HepG2 (cell line): ENCODE data around the gene DOCK11. TPM values are rescaled to one million over a fixed set of nuclear protein-coding genes. Genes with fewer than 3 reads are reported as not detected.

Source experiments
- ARNTL ChIP-seq: sonication (generic); formaldehyde crosslinking; IDR thresholded peaks from 2 replicates; pipeline ENCODE4 v1.4.0; 2020; ENCODE audit warnings: mild to moderate bottlenecking, missing genetic modification reagents
- ASH2L ChIP-seq: fragments of 300-600, 200-600 bp; sonication (generic); IDR thresholded peaks from 2 replicates; pipeline ENCODE4 v1.7.0; 2017; ENCODE audit warnings: low read depth, mild to moderate bottlenecking, moderate library complexity, mixed read lengths, low read length; ENCODE audit not compliant: insufficient read length
- KDM5B ChIP-seq: sonication (generic); formaldehyde crosslinking; IDR thresholded peaks from 2 replicates; pipeline ENCODE4 v1.4.0; 2020; ENCODE audit warnings: missing genetic modification reagents, mild to moderate bottlenecking, borderline replicate concordance
- NR2C2 ChIP-seq: sonication (generic); formaldehyde crosslinking; IDR thresholded peaks from 2 replicates; pipeline ENCODE4 v1.4.0; 2020; ENCODE audit warnings: missing genetic modification reagents, mild to moderate bottlenecking, moderate library complexity, borderline replicate concordance
- SMARCC2 ChIP-seq: fragments of 450-650 bp; IDR thresholded peaks from 2 replicates; pipeline ENCODE4 v1.6.1; 2017; ENCODE audit warnings: antibody characterized with exemption, mild to moderate bottlenecking
- ZBTB3 ChIP-seq: sonication (generic); formaldehyde crosslinking; IDR thresholded peaks from 2 replicates; pipeline ENCODE4 v1.4.0; 2020; ENCODE audit warnings: low read depth, mild to moderate bottlenecking, moderate library complexity, missing genetic modification reagents, borderline replicate concordance
- ZMYM4 ChIP-seq: sonication (generic); formaldehyde crosslinking; IDR thresholded peaks from 2 replicates; pipeline ENCODE4 v1.8.1; 2023; ENCODE audit warnings: mild to moderate bottlenecking, missing genetic modification reagents
- ZNF331 ChIP-seq: sonication (generic); formaldehyde crosslinking; IDR thresholded peaks from 2 replicates; pipeline ENCODE4 v1.4.0; 2020; ENCODE audit warnings: missing genetic modification reagents
- ZNF619 ChIP-seq: sonication (generic); formaldehyde crosslinking; IDR thresholded peaks from 2 replicates; pipeline ENCODE4 v1.4.0; 2020; ENCODE audit warnings: mild to moderate bottlenecking, missing genetic modification reagents
- ZNF788 ChIP-seq: sonication (generic); formaldehyde crosslinking; IDR thresholded peaks from 2 replicates; pipeline ENCODE4 v1.5.0; 2020; ENCODE audit warnings: mild to moderate bottlenecking, missing genetic modification reagents, borderline replicate concordance
- ZNF800 ChIP-seq: sonication (generic); formaldehyde crosslinking; IDR thresholded peaks from 2 replicates; pipeline ENCODE4 v1.4.0; 2020; ENCODE audit warnings: missing genetic modification reagents
- ZSCAN21 ChIP-seq: sonication (generic); formaldehyde crosslinking; IDR thresholded peaks from 2 replicates; pipeline ENCODE4 v1.8.0; 2022; ENCODE audit warnings: mild to moderate bottlenecking, missing genetic modification reagents, moderate library complexity, borderline replicate concordance
- polyA plus RNA-seq, 8 experiments: library from polyadenylated mRNA; depleted of rRNA in 3 of 8; stranded (reverse) in 7 of 8; unstranded in 1 of 8; fragments of >200 nt; fragmentation: Illumina TruSeq in 4 of 8; extraction: Trizol in 4 of 8; gene quantifications; 2 replicates each; pipeline versions ENCODE4 v1.2.1 to v1.2.3, GENCODE V29; 2011 to 2016; ENCODE audit warnings: low read depth in 4 of 8, missing spikeins in 1 of 8, mixed read lengths in 1 of 8; ENCODE audit not compliant: insufficient read depth in 1 of 8
- total RNA-seq, 5 experiments: library from RNA; depleted of rRNA; stranded (reverse); fragments of >200 nt; fragmentation: Illumina TruSeq; extraction: Trizol; gene quantifications; 2 replicates each; pipeline ENCODE4 v1.2.3, GENCODE V29; 2016; ENCODE audit warnings: low read depth in 1 of 5
- TF ChIP-seq, protein P1 (sequence below): sonication (generic); formaldehyde crosslinking; IDR thresholded peaks from 2 replicates; pipeline ENCODE4 v1.4.0; 2020; ENCODE audit warnings: missing genetic modification reagents
- TF ChIP-seq, protein P2 (sequence below): sonication (generic); formaldehyde crosslinking; IDR thresholded peaks from 2 replicates; pipeline ENCODE4 v1.5.0; 2020; ENCODE audit warnings: missing genetic modification reagents, mild to moderate bottlenecking, borderline replicate concordance
- TF ChIP-seq, protein P3 (sequence below): fragments of 450-650 bp; IDR thresholded peaks from 2 replicates; pipeline ENCODE4 v1.6.1; 2017; ENCODE audit warnings: mild to moderate bottlenecking

DOCK11 gene
- total and polyA plus RNA-seq, 2 of the 13 experiments (the other 11 are each of a cell fraction or from before 2014, with no cell fraction given) = 0.02 to 0.12 TPM

DNA sequence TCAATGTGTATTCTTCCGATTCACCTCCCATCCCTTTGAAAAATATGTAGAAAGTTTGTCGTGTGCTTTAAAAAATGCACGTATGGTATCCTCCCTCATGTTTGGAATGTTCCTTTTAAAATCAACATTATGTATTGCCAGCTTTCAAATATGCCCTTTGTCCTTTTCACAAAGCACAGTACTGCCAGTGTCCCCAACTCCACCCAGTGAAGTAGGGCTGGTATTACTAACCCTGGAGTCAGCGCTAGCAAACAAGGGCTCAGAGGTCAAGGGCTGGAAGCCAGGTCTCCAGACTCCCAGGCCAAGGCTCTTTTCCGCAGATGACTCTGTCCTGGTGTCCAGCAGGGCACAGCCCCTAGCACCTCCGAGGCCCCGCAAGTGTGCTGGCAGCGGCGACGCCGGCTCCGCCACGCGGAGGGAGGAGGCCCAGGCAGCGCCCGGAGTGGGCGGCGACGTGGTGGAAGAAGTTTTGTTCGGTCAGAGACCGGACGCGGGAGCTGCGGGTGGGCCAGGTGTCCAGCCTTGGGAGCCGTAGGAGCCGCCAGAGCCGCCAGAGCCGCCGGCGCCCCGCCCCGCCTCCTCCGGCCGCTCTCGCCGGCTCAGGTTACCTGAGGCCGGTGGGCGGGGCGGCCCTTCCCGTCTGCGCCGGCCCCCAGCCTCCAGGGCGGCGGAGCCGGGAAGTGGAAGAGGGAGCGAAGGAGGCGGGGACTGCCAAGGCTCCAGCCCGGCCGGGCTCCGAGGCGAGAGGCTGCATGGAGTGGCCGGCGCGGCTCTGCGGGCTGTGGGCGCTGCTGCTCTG is 231.5 kb downstream of the DOCK11 start, which contains the start of gene IL13RA1 (continued):
- TF ChIP-seq, protein P1, sequence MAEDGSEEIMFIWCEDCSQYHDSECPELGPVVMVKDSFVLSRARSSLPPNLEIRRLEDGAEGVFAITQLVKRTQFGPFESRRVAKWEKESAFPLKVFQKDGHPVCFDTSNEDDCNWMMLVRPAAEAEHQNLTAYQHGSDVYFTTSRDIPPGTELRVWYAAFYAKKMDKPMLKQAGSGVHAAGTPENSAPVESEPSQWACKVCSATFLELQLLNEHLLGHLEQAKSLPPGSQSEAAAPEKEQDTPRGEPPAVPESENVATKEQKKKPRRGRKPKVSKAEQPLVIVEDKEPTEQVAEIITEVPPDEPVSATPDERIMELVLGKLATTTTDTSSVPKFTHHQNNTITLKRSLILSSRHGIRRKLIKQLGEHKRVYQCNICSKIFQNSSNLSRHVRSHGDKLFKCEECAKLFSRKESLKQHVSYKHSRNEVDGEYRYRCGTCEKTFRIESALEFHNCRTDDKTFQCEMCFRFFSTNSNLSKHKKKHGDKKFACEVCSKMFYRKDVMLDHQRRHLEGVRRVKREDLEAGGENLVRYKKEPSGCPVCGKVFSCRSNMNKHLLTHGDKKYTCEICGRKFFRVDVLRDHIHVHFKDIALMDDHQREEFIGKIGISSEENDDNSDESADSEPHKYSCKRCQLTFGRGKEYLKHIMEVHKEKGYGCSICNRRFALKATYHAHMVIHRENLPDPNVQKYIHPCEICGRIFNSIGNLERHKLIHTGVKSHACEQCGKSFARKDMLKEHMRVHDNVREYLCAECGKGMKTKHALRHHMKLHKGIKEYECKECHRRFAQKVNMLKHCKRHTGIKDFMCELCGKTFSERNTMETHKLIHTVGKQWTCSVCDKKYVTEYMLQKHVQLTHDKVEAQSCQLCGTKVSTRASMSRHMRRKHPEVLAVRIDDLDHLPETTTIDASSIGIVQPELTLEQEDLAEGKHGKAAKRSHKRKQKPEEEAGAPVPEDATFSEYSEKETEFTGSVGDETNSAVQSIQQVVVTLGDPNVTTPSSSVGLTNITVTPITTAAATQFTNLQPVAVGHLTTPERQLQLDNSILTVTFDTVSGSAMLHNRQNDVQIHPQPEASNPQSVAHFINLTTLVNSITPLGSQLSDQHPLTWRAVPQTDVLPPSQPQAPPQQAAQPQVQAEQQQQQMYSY = no peak
- TF ChIP-seq SMARCC2 (no peak), ZNF788 (CRISPR knock-in tag) (no peak), ZMYM4 (CRISPR knock-in tag) (peak; percentile 48; the same call in 1 of the 2 replicates), KDM5B (0 out of 2 replicates have a peak, but pooled peaks have one; percentile 27), ZNF800 (CRISPR knock-in tag) (no peak), NR2C2 (CRISPR knock-in tag) (peak; percentile 64; the same call in 1 of the 2 replicates), ZBTB3 (CRISPR knock-in tag) (0 out of 2 replicates have a peak, but pooled peaks have one; percentile 59), ARNTL (CRISPR knock-in tag) (no peak), ASH2L (peak; percentile 19), ZSCAN21 (CRISPR knock-in tag) (peak; percentile 36; the same call in 1 of the 2 replicates), ZNF331 (CRISPR knock-in tag) (0 out of 2 replicates have a peak, but pooled peaks have one; percentile 14), ZNF619 (no peak)
- TF ChIP-seq, protein P2, sequence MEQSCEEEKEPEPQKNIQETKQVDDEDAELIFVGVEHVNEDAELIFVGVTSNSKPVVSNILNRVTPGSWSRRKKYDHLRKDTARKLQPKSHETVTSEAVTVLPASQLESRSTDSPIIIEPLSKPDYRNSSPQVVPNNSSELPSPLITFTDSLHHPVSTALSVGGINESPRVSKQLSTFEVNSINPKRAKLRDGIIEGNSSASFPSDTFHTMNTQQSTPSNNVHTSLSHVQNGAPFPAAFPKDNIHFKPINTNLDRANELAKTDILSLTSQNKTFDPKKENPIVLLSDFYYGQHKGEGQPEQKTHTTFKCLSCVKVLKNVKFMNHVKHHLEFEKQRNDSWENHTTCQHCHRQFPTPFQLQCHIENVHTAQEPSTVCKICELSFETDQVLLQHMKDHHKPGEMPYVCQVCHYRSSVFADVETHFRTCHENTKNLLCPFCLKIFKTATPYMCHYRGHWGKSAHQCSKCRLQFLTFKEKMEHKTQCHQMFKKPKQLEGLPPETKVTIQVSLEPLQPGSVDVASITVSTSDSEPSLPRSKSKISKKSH (CRISPR knock-in tag) = no peak
- TF ChIP-seq, protein P3, sequence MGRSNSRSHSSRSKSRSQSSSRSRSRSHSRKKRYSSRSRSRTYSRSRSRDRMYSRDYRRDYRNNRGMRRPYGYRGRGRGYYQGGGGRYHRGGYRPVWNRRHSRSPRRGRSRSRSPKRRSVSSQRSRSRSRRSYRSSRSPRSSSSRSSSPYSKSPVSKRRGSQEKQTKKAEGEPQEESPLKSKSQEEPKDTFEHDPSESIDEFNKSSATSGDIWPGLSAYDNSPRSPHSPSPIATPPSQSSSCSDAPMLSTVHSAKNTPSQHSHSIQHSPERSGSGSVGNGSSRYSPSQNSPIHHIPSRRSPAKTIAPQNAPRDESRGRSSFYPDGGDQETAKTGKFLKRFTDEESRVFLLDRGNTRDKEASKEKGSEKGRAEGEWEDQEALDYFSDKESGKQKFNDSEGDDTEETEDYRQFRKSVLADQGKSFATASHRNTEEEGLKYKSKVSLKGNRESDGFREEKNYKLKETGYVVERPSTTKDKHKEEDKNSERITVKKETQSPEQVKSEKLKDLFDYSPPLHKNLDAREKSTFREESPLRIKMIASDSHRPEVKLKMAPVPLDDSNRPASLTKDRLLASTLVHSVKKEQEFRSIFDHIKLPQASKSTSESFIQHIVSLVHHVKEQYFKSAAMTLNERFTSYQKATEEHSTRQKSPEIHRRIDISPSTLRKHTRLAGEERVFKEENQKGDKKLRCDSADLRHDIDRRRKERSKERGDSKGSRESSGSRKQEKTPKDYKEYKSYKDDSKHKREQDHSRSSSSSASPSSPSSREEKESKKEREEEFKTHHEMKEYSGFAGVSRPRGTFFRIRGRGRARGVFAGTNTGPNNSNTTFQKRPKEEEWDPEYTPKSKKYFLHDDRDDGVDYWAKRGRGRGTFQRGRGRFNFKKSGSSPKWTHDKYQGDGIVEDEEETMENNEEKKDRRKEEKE = no peak
